Activated naive CD4-positive, alpha-beta T cell treated with anti-CD3 and anti-CD28 coated beads, Interleukin-2, amount 10 ng/mL, durations not matched to agents 7 days and 5 days (primary cell): ENCODE measurements around the gene ANAPC15.

Experiments used
- CTCF ChIA-PET: fragments of 350-600 bp; sonication (Branson Sonifier 250); formaldehyde crosslinking; loops from one replicate; lab custom pipeline; 2021; ENCODE audit warnings: antibody characterized with exemption; lab: Charles Lee
- DNase-seq: peaks from one replicate; pipeline ENCODE4 v3.0.0-alpha.2; 2020
- H3K27ac Mint-ChIP-seq: one replicate; pipeline ENCODE4 v1.8.0; 2021; ENCODE audit warnings: mild to moderate bottlenecking, moderate library complexity, mixed read lengths
- H3K27me3 Mint-ChIP-seq: one replicate; pipeline ENCODE4 v1.8.0; 2021; ENCODE audit warnings: mild to moderate bottlenecking, mixed read lengths
- H3K36me3 Mint-ChIP-seq: one replicate; pipeline ENCODE4 v1.8.0; 2021; ENCODE audit warnings: mixed read lengths
- H3K4me1 Mint-ChIP-seq: one replicate; pipeline ENCODE4 v1.8.0; 2021; ENCODE audit warnings: mixed read lengths
- H3K4me3 Mint-ChIP-seq: one replicate; pipeline ENCODE4 v1.8.0; 2021; ENCODE audit warnings: mild to moderate bottlenecking, moderate library complexity, mixed read lengths
- H3K9me3 Mint-ChIP-seq: one replicate; pipeline ENCODE4 v1.8.0; 2021; ENCODE audit warnings: mixed read lengths

The ANAPC15 gene

GRCh38 chr11:72091292-72091691 is 21.2 kb downstream of the ANAPC15 start:
- no peaks in the 10 kb centered on the region for H3K27me3 Mint-ChIP-seq
- no peaks in the 10 kb centered on the region for H3K9me3 Mint-ChIP-seq
- CTCF ChIA-PET: interaction anchor here (0.7 to 6.8 kb wide), 26 partner anchors 9 to 339 kb away, joined by 3 to 156 read pairs (median 6); partner anchors contain the start of genes IL18BP, LAMTOR1 and LRRC51
- peak overlapping the region; percentile 38 for H3K27ac Mint-ChIP-seq
- H3K36me3 Mint-ChIP-seq: peaks cover 34% of the 10 kb centered on the region
- DNase-seq: peak; percentile 82
- peaks cover 7% of the 10 kb centered on the region for H3K4me1 Mint-ChIP-seq
- no peak overlapping the region for H3K4me3 Mint-ChIP-seq

- no peaks in the 10 kb centered on the region for H3K9me3 Mint-ChIP-seq
- peaks cover 25% of the 10 kb centered on the region for H3K36me3 Mint-ChIP-seq
- H3K4me1 Mint-ChIP-seq: peaks cover 13% of the 10 kb centered on the region
- peak; percentile 1 for DNase-seq
- no peak overlapping the region for H3K27ac Mint-ChIP-seq
- H3K27me3 Mint-ChIP-seq: no peaks in the 10 kb centered on the region
- CTCF ChIA-PET: interaction anchor here (1.3 to 4.5 kb wide), 2 partner anchors 60 to 63 kb away, joined by 3 to 29 read pairs; no protein-coding TSS in a partner anchor
- no peak overlapping the region for H3K4me3 Mint-ChIP-seq
These were observed 24.3 kb downstream of the ANAPC15 start for GRCh38 chr11:72088076-72088808.

DNA sequence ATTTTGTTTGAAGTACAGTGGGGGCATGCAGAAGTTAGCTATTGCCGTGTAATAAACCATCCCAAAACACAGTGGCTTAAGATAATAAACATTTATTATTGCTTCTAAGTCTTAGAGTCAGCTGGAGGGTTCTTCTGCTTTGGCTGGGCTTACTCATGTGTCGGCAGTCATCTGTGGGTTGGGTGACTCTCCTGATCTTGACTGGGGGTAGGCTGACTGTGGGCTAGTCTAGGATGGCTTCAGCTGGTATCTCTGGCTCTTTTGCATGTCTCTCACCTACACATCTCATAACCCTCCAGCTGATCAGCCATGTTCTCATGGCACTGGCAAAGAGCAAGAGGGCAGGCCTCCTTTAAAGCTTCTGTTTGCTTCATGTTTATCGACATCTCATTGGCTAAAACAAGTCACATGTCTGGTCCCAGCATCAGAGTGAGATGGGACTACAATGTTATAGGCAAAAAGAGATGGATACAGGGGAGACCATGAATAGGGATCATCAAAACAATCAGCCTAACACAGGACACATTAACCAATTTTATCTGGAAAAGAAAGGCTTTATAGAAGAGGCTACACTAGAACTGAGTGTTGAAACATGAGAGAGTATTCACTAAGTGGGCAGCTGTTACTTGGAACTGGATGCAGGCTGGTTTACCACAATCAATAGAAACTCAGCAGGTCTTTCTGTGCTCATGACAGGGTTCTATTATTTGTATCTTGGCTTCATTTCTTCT is 26.7 kb downstream of the ANAPC15 start:
- peaks cover 27% of the 10 kb centered on the region for H3K4me1 Mint-ChIP-seq
- H3K36me3 Mint-ChIP-seq: peaks cover 24% of the 10 kb centered on the region
- no peak overlapping the region for H3K27ac Mint-ChIP-seq
- DNase-seq: no peak
- no peaks in the 10 kb centered on the region for H3K27me3 Mint-ChIP-seq
- CTCF ChIA-PET: interaction anchor here (0.6 to 4.5 kb wide), 6 partner anchors 9 to 108 kb away, joined by 3 to 29 read pairs (median 4); no protein-coding TSS in a partner anchor
- H3K4me3 Mint-ChIP-seq: no peak overlapping the region
- no peaks in the 10 kb centered on the region for H3K9me3 Mint-ChIP-seq

GRCh38 chr11:72084965-72085364 is 27.5 kb downstream of the ANAPC15 start:
- H3K4me1 Mint-ChIP-seq: peaks cover 34% of the 10 kb centered on the region
- H3K36me3 Mint-ChIP-seq: peaks cover 20% of the 10 kb centered on the region
- H3K9me3 Mint-ChIP-seq: no peaks in the 10 kb centered on the region
- H3K4me3 Mint-ChIP-seq: no peak overlapping the region
- H3K27ac Mint-ChIP-seq: no peak overlapping the region
- no peaks in the 10 kb centered on the region for H3K27me3 Mint-ChIP-seq
- CTCF ChIA-PET: interaction anchor here (0.6 to 4.5 kb wide), 3 partner anchors 31 to 107 kb away, joined by 5 to 29 read pairs (median 10); no protein-coding TSS in a partner anchor
- no peak for DNase-seq

- peaks cover 14% of the 10 kb centered on the region for H3K36me3 Mint-ChIP-seq
- DNase-seq: no peak
- H3K9me3 Mint-ChIP-seq: no peaks in the 10 kb centered on the region
- no peak overlapping the region for H3K4me3 Mint-ChIP-seq
- H3K27ac Mint-ChIP-seq: no peak overlapping the region
- H3K27me3 Mint-ChIP-seq: no peaks in the 10 kb centered on the region
- CTCF ChIA-PET: interaction anchor here (2.8 kb wide), 1 partner anchor 106 kb away, joined by 10 read pairs; no protein-coding TSS in a partner anchor
- H3K4me1 Mint-ChIP-seq: peaks cover 39% of the 10 kb centered on the region
These were observed 28.4 kb downstream of the ANAPC15 start for GRCh38 chr11:72084076-72084475.

GRCh38 chr11:72083414-72083813 is 29.1 kb downstream of the ANAPC15 start:
- Mint-ChIP-seq H3K4me3 (no peak overlapping the region), H3K9me3 (no peaks in the 10 kb centered on the region), H3K36me3 (peaks cover 16% of the 10 kb centered on the region), H3K27ac (no peak overlapping the region), H3K27me3 (no peaks in the 10 kb centered on the region), H3K4me1 (peaks cover 45% of the 10 kb centered on the region)
- DNase-seq: no peak
- CTCF ChIA-PET: no interaction called here

- CTCF ChIA-PET: interaction anchor here (0.6 to 2.4 kb wide), 5 partner anchors 9 to 57 kb away, joined by 3 to 27 read pairs (median 4); no protein-coding TSS in a partner anchor
- peaks cover 57% of the 10 kb centered on the region for H3K4me1 Mint-ChIP-seq
- no peak for DNase-seq
- no peaks in the 10 kb centered on the region for H3K27me3 Mint-ChIP-seq
- H3K27ac Mint-ChIP-seq: peak overlapping the region; percentile 93
- H3K4me3 Mint-ChIP-seq: peak overlapping the region; percentile 88
- H3K36me3 Mint-ChIP-seq: peaks cover 15% of the 10 kb centered on the region
- no peaks in the 10 kb centered on the region for H3K9me3 Mint-ChIP-seq
These were observed 30.6 kb downstream of the ANAPC15 start for GRCh38 chr11:72081821-72082453.

GRCh38 chr11:72081184-72081644 is 31.3 kb downstream of the ANAPC15 start:
- H3K4me3 Mint-ChIP-seq: peak overlapping the region; percentile 88
- DNase-seq: no peak
- CTCF ChIA-PET: interaction anchor here (0.6 to 2.4 kb wide), 5 partner anchors 10 to 56 kb away, joined by 3 to 27 read pairs (median 4); no protein-coding TSS in a partner anchor
- H3K4me1 Mint-ChIP-seq: peaks cover 60% of the 10 kb centered on the region
- H3K27ac Mint-ChIP-seq: peak overlapping the region; percentile 93
- H3K27me3 Mint-ChIP-seq: no peaks in the 10 kb centered on the region
- H3K36me3 Mint-ChIP-seq: peaks cover 18% of the 10 kb centered on the region
- no peaks in the 10 kb centered on the region for H3K9me3 Mint-ChIP-seq

DNA sequence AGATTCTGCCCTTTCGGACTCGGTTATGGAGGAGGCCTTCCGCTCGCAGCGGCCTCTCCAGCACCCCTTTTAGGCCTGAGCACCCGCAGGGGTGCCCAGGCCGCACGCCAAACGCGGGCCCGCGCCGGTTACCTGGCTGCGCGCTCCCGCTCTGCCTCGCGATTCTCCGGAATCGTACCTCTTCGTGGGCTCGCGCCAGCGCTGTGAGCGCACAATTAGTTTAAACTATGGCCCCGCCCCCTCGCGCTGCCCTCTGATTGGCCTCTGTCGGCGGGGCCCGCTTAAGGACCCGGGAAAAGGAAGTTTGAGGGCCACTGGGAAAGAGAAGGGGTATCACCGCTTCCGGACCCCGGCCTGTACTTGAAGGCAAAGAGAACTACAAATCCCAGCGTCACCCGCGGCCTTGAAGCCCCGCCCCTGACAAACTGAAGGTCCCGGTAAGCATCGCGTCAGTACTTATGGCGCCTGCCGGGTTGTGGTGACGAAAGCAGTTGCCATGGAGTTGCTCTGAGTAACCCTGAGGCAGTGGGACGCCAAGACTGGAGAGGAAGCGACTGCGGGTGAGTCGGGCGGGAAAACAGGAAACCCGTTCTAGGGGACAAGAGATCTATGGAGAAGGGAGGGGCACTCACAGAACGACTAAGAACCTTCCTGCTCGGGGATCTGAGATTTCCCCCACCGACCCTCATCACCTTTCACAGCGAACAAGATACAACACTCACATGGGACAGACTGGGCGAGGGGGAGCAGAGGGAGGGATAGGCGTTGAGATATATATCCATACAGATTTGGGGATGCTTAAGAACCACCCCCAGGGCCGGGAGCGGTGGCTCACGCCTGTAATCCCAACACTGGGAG is 31.9 kb downstream of the ANAPC15 start, which contains the start of the genes LRRC51 and NUMA1:
Gene LRRC51 (plus strand): TSS at position 525 of the 858 bp plus-strand sequence. CDS start 8,234 bp downstream, outside the sequence.
Gene NUMA1 (minus strand): TSS at position 217 of the 858 bp plus-strand sequence. CDS start 44,599 bp downstream, outside the sequence.
- CTCF ChIA-PET: interaction anchor here (0.9 to 3.1 kb wide), 4 partner anchors 11 to 350 kb away, joined by 4 to 27 read pairs (median 6); no protein-coding TSS in a partner anchor
- H3K4me3 Mint-ChIP-seq: peak within 1 kb of the TSS; percentile 88
- DNase-seq: peak; percentile 100
- peak within 1 kb of the TSS; percentile 93 for H3K27ac Mint-ChIP-seq
- H3K4me1 Mint-ChIP-seq: peaks cover 60% of the 10 kb centered on the region
- no peaks in the 10 kb centered on the region for H3K27me3 Mint-ChIP-seq
- no peaks in the 10 kb centered on the region for H3K9me3 Mint-ChIP-seq
- H3K36me3 Mint-ChIP-seq: peaks cover 21% of the 10 kb centered on the region

- Mint-ChIP-seq H3K27me3 (no peaks in the 10 kb centered on the region), H3K27ac (peak overlapping the region; percentile 93), H3K4me1 (peaks cover 65% of the 10 kb centered on the region), H3K36me3 (peaks cover 24% of the 10 kb centered on the region), H3K9me3 (no peaks in the 10 kb centered on the region), H3K4me3 (peak overlapping the region; percentile 88)
- CTCF ChIA-PET: interaction anchor here (0.9 to 3.1 kb wide), 4 partner anchors 33 to 351 kb away, joined by 3 to 8 read pairs (median 4); partner anchors contain the start of gene ANAPC15
- peak; percentile 33 for DNase-seq
These were observed 32.6 kb downstream of the ANAPC15 start for GRCh38 chr11:72079819-72080325.

- peak overlapping the region; percentile 88 for H3K4me3 Mint-ChIP-seq
- DNase-seq: no peak
- H3K27ac Mint-ChIP-seq: peak overlapping the region; percentile 29
- CTCF ChIA-PET: interaction anchor here (0.7 to 3.1 kb wide), 10 partner anchors 9 to 352 kb away, joined by 3 to 8 read pairs (median 4); partner anchors contain the start of gene ANAPC15
- H3K36me3 Mint-ChIP-seq: peaks cover 28% of the 10 kb centered on the region
- H3K9me3 Mint-ChIP-seq: no peaks in the 10 kb centered on the region
- peaks cover 71% of the 10 kb centered on the region for H3K4me1 Mint-ChIP-seq
- no peaks in the 10 kb centered on the region for H3K27me3 Mint-ChIP-seq
These were observed 34.0 kb downstream of the ANAPC15 start for GRCh38 chr11:72078477-72078876.

DNA sequence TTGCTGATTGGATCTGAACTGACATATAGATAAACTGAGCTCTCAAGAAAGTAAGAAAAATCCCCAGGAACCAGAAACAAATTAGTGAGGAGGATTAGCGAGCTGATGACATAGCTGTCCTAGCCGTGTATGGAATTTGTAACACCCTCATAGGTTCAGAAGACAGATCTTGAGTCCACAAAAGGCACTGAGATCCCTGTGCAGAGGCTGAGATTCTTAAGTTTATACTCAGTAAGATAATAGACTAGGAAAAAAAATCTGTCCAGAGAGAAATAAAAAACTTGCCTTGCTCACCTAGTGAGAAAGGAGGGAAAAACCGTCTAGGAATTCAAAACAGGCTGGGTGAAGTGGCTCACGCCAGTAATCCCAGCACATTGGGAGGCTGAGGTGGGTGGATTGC is 36.7 kb downstream of the ANAPC15 start:
- H3K27ac Mint-ChIP-seq: no peak overlapping the region
- no peak overlapping the region for H3K4me3 Mint-ChIP-seq
- H3K36me3 Mint-ChIP-seq: peaks cover 36% of the 10 kb centered on the region
- H3K9me3 Mint-ChIP-seq: no peaks in the 10 kb centered on the region
- peaks cover 69% of the 10 kb centered on the region for H3K4me1 Mint-ChIP-seq
- no peaks in the 10 kb centered on the region for H3K27me3 Mint-ChIP-seq
- no peak for DNase-seq
- CTCF ChIA-PET: interaction anchor here (1.5 to 4.1 kb wide), 3 partner anchors 15 to 68 kb away, joined by 6 to 22 read pairs (median 11); no protein-coding TSS in a partner anchor
